Sigmoid colon (tissue), 4 donors: ENCODE measurements around the gene PDGFA.

Source experiments
- EP300 ChIP-seq, 4 donors: sonication (generic); formaldehyde crosslinking; IDR thresholded peaks; one replicate each; pipeline ENCODE4 v1.6.1; 2017; ENCODE audit warnings: antibody characterized with exemption in 4 of 4
- POLR2A ChIP-seq, 2 donors: fragments of 450-650 bp; IDR thresholded peaks; one replicate each; pipeline ENCODE4 v1.6.1; 2016; ENCODE audit warnings: antibody characterized with exemption in 2 of 2, mild to moderate bottlenecking in 2 of 2, moderate library complexity in 2 of 2
- POLR2AphosphoS5 ChIP-seq, 4 donors: sonication (generic); formaldehyde crosslinking; IDR thresholded peaks; one replicate each; pipeline ENCODE4 v1.6.1; 2017; ENCODE audit warnings: antibody characterized with exemption in 4 of 4
- TF ChIP-seq, protein P1 (sequence below), 4 experiments: fragments of 450-650 bp in 3 of 4; fragments of 200-600 bp in 1 of 4; IDR thresholded peaks; one replicate each; pipeline ENCODE4 v1.5.1; 2016 to 2019; ENCODE audit warnings: antibody characterized with exemption in 4 of 4, mild to moderate bottlenecking in 3 of 4, moderate library complexity in 2 of 4

DNA sequence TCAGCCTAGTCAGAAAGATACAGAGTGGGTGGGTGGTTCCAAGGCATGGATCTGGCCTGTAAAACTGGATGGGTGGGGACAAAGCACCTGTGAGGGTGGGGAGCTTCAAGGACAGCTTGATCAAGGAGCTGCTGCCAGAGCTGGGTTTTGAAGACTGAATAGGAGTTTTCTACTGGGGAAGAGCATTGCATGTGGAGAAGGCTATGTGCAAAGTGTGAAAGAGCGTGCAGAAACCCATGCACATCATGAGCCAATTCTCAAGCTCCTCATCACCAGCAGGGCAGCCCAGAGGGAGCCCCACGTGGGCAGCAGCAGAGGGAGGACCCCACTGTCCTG, 58.6 kb downstream of the PDGFA start:
- TF ChIP-seq POLR2AphosphoS5 (IDR thresholded peaks at IDR 0.05) (no peak), POLR2A (IDR thresholded peaks at IDR 0.05) (no peak), EP300 (IDR thresholded peaks at IDR 0.05) (no peak)
- TF ChIP-seq, protein P1, sequence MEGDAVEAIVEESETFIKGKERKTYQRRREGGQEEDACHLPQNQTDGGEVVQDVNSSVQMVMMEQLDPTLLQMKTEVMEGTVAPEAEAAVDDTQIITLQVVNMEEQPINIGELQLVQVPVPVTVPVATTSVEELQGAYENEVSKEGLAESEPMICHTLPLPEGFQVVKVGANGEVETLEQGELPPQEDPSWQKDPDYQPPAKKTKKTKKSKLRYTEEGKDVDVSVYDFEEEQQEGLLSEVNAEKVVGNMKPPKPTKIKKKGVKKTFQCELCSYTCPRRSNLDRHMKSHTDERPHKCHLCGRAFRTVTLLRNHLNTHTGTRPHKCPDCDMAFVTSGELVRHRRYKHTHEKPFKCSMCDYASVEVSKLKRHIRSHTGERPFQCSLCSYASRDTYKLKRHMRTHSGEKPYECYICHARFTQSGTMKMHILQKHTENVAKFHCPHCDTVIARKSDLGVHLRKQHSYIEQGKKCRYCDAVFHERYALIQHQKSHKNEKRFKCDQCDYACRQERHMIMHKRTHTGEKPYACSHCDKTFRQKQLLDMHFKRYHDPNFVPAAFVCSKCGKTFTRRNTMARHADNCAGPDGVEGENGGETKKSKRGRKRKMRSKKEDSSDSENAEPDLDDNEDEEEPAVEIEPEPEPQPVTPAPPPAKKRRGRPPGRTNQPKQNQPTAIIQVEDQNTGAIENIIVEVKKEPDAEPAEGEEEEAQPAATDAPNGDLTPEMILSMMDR (IDR thresholded peaks at IDR 0.05): no peak
